GM18907 (cell line): ENCODE data around the gene MRFAP1L1.
A peak's percentile ranks its signal among the peaks of the same experiment; 100 is the strongest.

ENCODE experiments used
- ATAC-seq: cut with Tn5 transposase; IDR thresholded peaks from one replicate; pipeline ENCODE4 v1.9.1; 2021; ENCODE audit warnings: mild to moderate bottlenecking, moderate library complexity; ENCODE audit not compliant: unreplicated experiment

Gene MRFAP1L1

GRCh38 chr4:6716958-6717655 is 7.4 kb upstream of the MRFAP1L1 start:
- ATAC-seq: no peak

- peak; percentile 80 for ATAC-seq
Observed at GRCh38 chr4:6716018-6716911, 6.6 kb upstream of the MRFAP1L1 start, which contains the start of gene BLOC1S4. BLOC1S4 (plus strand) TSS chr4:6716174; CDS start chr4:6716210, 36 bp downstream.

- ATAC-seq: peak; percentile 23
Observed at GRCh38 chr4:6715704-6716017, 6.0 kb upstream of the MRFAP1L1 start.

- ATAC-seq: no peak
Observed at GRCh38 chr4:6714954-6715353, 5.3 kb upstream of the MRFAP1L1 start.

- ATAC-seq: no peak
Observed at GRCh38 chr4:6710996-6711395, 1.3 kb upstream of the MRFAP1L1 start.

- peak; percentile 3 for ATAC-seq
Observed at GRCh38 chr4:6710282-6710681, 617 bp upstream of the MRFAP1L1 start.

- no peak for ATAC-seq
Observed at GRCh38 chr4:6706173-6706572, 3.5 kb downstream of the MRFAP1L1 start.

- no peak for ATAC-seq
Observed at GRCh38 chr4:6705646-6706045, 4.0 kb downstream of the MRFAP1L1 start.

GRCh38 chr4:6703786-6704185 is 5.9 kb downstream of the MRFAP1L1 start:
- no peak for ATAC-seq

GRCh38 chr4:6702761-6703160 is 6.9 kb downstream of the MRFAP1L1 start:
- no peak for ATAC-seq

- no peak for ATAC-seq
Observed at GRCh38 chr4:6701371-6701770, 8.3 kb downstream of the MRFAP1L1 start.

- ATAC-seq: no peak
Observed at GRCh38 chr4:6699903-6700302, 9.8 kb downstream of the MRFAP1L1 start.

- ATAC-seq: no peak
Observed at GRCh38 chr4:6699388-6699787, 10.3 kb downstream of the MRFAP1L1 start.

GRCh38 chr4:6697131-6697530 is 12.5 kb downstream of the MRFAP1L1 start:
- ATAC-seq: no peak

GRCh38 chr4:6696611-6697010 is 13.1 kb downstream of the MRFAP1L1 start:
- ATAC-seq: no peak

- ATAC-seq: no peak
Observed at GRCh38 chr4:6695660-6696610, 13.7 kb downstream of the MRFAP1L1 start.

- no peak for ATAC-seq
Observed at GRCh38 chr4:6694177-6694901, 15.3 kb downstream of the MRFAP1L1 start.

- ATAC-seq: no peak
Observed at GRCh38 chr4:6693231-6694176, 16.2 kb downstream of the MRFAP1L1 start, which contains the start of gene S100P. S100P (plus strand) TSS chr4:6693878; CDS start chr4:6693933, 55 bp downstream.

- no peak for ATAC-seq
Observed at GRCh38 chr4:6692806-6693205, 16.9 kb downstream of the MRFAP1L1 start.
